ENCODE data around the gene ITGB2.

The ITGB2 gene

GRCh38 chr21:44912158-44912473, 8.6 kb downstream of the ITGB2 start:
- Histone ChIP-seq H3K9me3 (no peaks in the 10 kb centered on the region), H3K4me1 (peaks cover 0 to 51% (median 34%) of the 10 kb centered on the region in 4 donors), H3K27ac (peak overlapping the region in 1 of 2 donors; percentile 67), H3K4me3 (no peak overlapping the region), H3K27me3 (no peaks in the 10 kb centered on the region), H3K36me3 (no peaks in the 10 kb centered on the region)
- DNase-seq, result no peak
- no peak for TF ChIP-seq CTCF (IDR thresholded peaks at IDR 0.05)
- intact Hi-C loops (cut with DNase I; ENCODE audit: low total_unique reads), result no loop called here

- peaks cover 0 to 49% (median 34%) of the 10 kb centered on the region in 4 donors for H3K4me1 ChIP-seq
- no peaks in the 10 kb centered on the region for H3K36me3 ChIP-seq
- peak; percentile 80 to 94 for DNase-seq
- intact Hi-C loops (cut with DNase I; ENCODE audit: low total_unique reads), result no loop called here
- no peak overlapping the region for H3K4me3 ChIP-seq
- no peaks in the 10 kb centered on the region for H3K9me3 ChIP-seq
- peak; percentile 30 to 41 for TF ChIP-seq CTCF (IDR thresholded peaks at IDR 0.05)
- H3K27ac ChIP-seq, result peak overlapping the region; percentile 16 to 67
- H3K27me3 ChIP-seq, result no peaks in the 10 kb centered on the region
These were observed 9.1 kb downstream of the ITGB2 start for GRCh38 chr21:44911384-44912157.

- TF ChIP-seq CTCF (IDR thresholded peaks at IDR 0.05), result no peak
- intact Hi-C loops (cut with DNase I; ENCODE audit: low total_unique reads), result no loop called here
- DNase-seq, result no peak
- Histone ChIP-seq H3K36me3 (no peaks in the 10 kb centered on the region), H3K9me3 (no peaks in the 10 kb centered on the region), H3K4me1 (peaks cover 0 to 49% (median 34%) of the 10 kb centered on the region in 4 donors), H3K4me3 (no peak overlapping the region), H3K27me3 (no peaks in the 10 kb centered on the region), H3K27ac (no peak overlapping the region)
These were observed 9.7 kb downstream of the ITGB2 start for GRCh38 chr21:44911068-44911383.

GRCh38 chr21:44910229-44911067, 10.3 kb downstream of the ITGB2 start:
- DNase-seq, result no peak
- intact Hi-C loops (cut with DNase I; ENCODE audit: low total_unique reads), result no loop called here
- H3K36me3 ChIP-seq, result no peaks in the 10 kb centered on the region
- H3K27me3 ChIP-seq, result no peaks in the 10 kb centered on the region
- H3K4me1 ChIP-seq, result peaks cover 0 to 49% (median 34%) of the 10 kb centered on the region in 4 donors
- peak overlapping the region in 1 of 2 donors; percentile 33 for H3K27ac ChIP-seq
- TF ChIP-seq CTCF (IDR thresholded peaks at IDR 0.05), result no peak
- no peak overlapping the region for H3K4me3 ChIP-seq
- H3K9me3 ChIP-seq, result no peaks in the 10 kb centered on the region

GRCh38 chr21:44909719-44910118, 11.0 kb downstream of the ITGB2 start:
- no peak for DNase-seq
- Histone ChIP-seq H3K9me3 (no peaks in the 10 kb centered on the region), H3K4me1 (peaks cover 0 to 49% (median 34%) of the 10 kb centered on the region in 4 donors), H3K27me3 (no peaks in the 10 kb centered on the region), H3K4me3 (no peak overlapping the region), H3K36me3 (no peaks in the 10 kb centered on the region), H3K27ac (no peak overlapping the region)
- intact Hi-C loops (cut with DNase I; ENCODE audit: low total_unique reads), result no loop called here
- TF ChIP-seq CTCF (IDR thresholded peaks at IDR 0.05), result no peak
